Occipital lobe (tissue), 2 donors: Measurements from ENCODE around the gene ARHGAP45. TPM values are rescaled to one million over a fixed set of nuclear protein-coding genes. Genes with fewer than 3 reads are reported as not detected.
"Not testable (repeated sequence)": the region's sequence is repeated elsewhere in the genome, so short reads cannot be mapped to it uniquely, and the experiment has no call there.

Experiments
- DNase-seq: peaks from one replicate; lab custom pipeline; 2025; lab: John Stamatoyannopoulos, UW
- total RNA-seq: library from RNA; depleted of rRNA; stranded (reverse); fragments of >200 nt; gene quantifications from one replicate; pipeline ENCODE4 v1.2.3, GENCODE V29; 2014

The ARHGAP45 gene
- total RNA-seq, 1 donor from 2014 or later = 1.7 TPM

- no peak for DNase-seq
These were observed 48.9 kb downstream of the ARHGAP45 start for GRCh38 chr19:1115646-1116420.

- DNase-seq = no peak
These were observed 50.0 kb downstream of the ARHGAP45 start for GRCh38 chr19:1116726-1117581.

GRCh38 chr19:1117654-1118053 lies 50.7 kb downstream of the ARHGAP45 start:
- DNase-seq = no peak

GRCh38 chr19:1118999-1119398 lies 52.0 kb downstream of the ARHGAP45 start:
- no peak for DNase-seq

- DNase-seq = no peak
These were observed 52.7 kb downstream of the ARHGAP45 start for GRCh38 chr19:1119475-1120217.

GRCh38 chr19:1121395-1121794 lies 54.4 kb downstream of the ARHGAP45 start:
- DNase-seq = no peak

- no peak for DNase-seq
These were observed 55.3 kb downstream of the ARHGAP45 start for GRCh38 chr19:1122021-1122971.

GRCh38 chr19:1122972-1123363 lies 56.0 kb downstream of the ARHGAP45 start:
- DNase-seq = no peak

- no peak for DNase-seq
These were observed 56.4 kb downstream of the ARHGAP45 start for GRCh38 chr19:1123381-1123780.

- DNase-seq = no peak
These were observed 57.1 kb downstream of the ARHGAP45 start for GRCh38 chr19:1123885-1124677.

- DNase-seq = no peak
These were observed 58.9 kb downstream of the ARHGAP45 start for GRCh38 chr19:1125601-1126467.

GRCh38 chr19:1126984-1127760 lies 60.2 kb downstream of the ARHGAP45 start:
- no peak for DNase-seq

- no peak for DNase-seq
These were observed 61.1 kb downstream of the ARHGAP45 start for GRCh38 chr19:1128106-1128505.

GRCh38 chr19:1129084-1129483 lies 62.1 kb downstream of the ARHGAP45 start:
- not testable (repeated sequence) for DNase-seq

- no peak for DNase-seq
These were observed 62.6 kb downstream of the ARHGAP45 start for GRCh38 chr19:1129535-1129934.

GRCh38 chr19:1130771-1131717 lies 64.1 kb downstream of the ARHGAP45 start:
- DNase-seq = no peak
